Measurements from ENCODE around the gene VPS51.
A peak's percentile ranks its signal among the peaks of the same experiment; 100 is the strongest.

The VPS51 gene

GRCh38 chr11:65059523-65059922 lies 36.5 kb upstream of the VPS51 start:
- TF ChIP-seq ZNF384 (IDR thresholded peaks at IDR 0.05), result no peak
- no peak for TF ChIP-seq FOXK2 (IDR thresholded peaks at IDR 0.05)
- ChIA-PET CTCF (no interaction called here), POLR2A (interaction anchor here (2.0 kb wide), 1 partner anchor 18 kb away, joined by 10 read pairs; the partner anchor contains the start of gene SAC3D1)
- no peak for DNase-seq (ENCODE audit: extremely low spot score)

GRCh38 chr11:65059959-65060824 lies 35.8 kb upstream of the VPS51 start:
- POLR2A ChIA-PET, result no interaction called here
- DNase-seq (ENCODE audit: extremely low spot score), result no peak
- CTCF ChIA-PET, result no interaction called here
- TF ChIP-seq FOXA1 (IDR thresholded peaks at IDR 0.05), result no peak
- TF ChIP-seq HDGF (IDR thresholded peaks at IDR 0.05; ENCODE audit: borderline replicate concordance), result no peak
- no peak for TF ChIP-seq LEF1 (IDR thresholded peaks at IDR 0.05; ENCODE audit: borderline replicate concordance)
- TF ChIP-seq PKNOX1 (IDR thresholded peaks at IDR 0.05), result no peak
- TF ChIP-seq FOXK2 (IDR thresholded peaks at IDR 0.05), result no peak
- no peak for TF ChIP-seq SP1 (IDR thresholded peaks at IDR 0.05)
- TF ChIP-seq TARDBP (IDR thresholded peaks at IDR 0.05), result no peak
- TF ChIP-seq L3MBTL2 (conservative IDR thresholded peaks at IDR 0.05), result no peak
- no peak for TF ChIP-seq BHLHE40 (IDR thresholded peaks at IDR 0.05; ENCODE audit: borderline replicate concordance)

GRCh38 chr11:65060913-65061408 lies 35.1 kb upstream of the VPS51 start:
- POLR2A ChIA-PET, result no interaction called here
- peak; percentile 38 for DNase-seq (ENCODE audit: extremely low spot score)
- TF ChIP-seq NFRKB (IDR thresholded peaks at IDR 0.05) (no peak), ELF4 (IDR thresholded peaks at IDR 0.05) (no peak)
- CTCF ChIA-PET, result no interaction called here

- DNase-seq (ENCODE audit: extremely low spot score), result no peak
- TF ChIP-seq HDGF (IDR thresholded peaks at IDR 0.05; ENCODE audit: borderline replicate concordance), result no peak
- no peak for TF ChIP-seq ELF4 (IDR thresholded peaks at IDR 0.05)
- TF ChIP-seq BHLHE40 (IDR thresholded peaks at IDR 0.05; ENCODE audit: borderline replicate concordance), result no peak
- no peak for TF ChIP-seq FOXA1 (IDR thresholded peaks at IDR 0.05)
- POLR2A ChIA-PET, result interaction anchor here (1.3 kb wide), 2 partner anchors 12 to 33 kb away, joined by 5 read pairs; partner anchors contain the start of gene VPS51
- CTCF ChIA-PET, result interaction anchor here (1.3 kb wide), 1 partner anchor 50 kb away, joined by 3 read pairs; no protein-coding TSS in a partner anchor
Measured at GRCh38 chr11:65063532-65063931, 32.5 kb upstream of the VPS51 start.

GRCh38 chr11:65064847-65065240 lies 31.2 kb upstream of the VPS51 start:
- no peak for DNase-seq (ENCODE audit: extremely low spot score)
- CTCF ChIA-PET, result no interaction called here
- TF ChIP-seq FOXM1 (IDR thresholded peaks at IDR 0.05; ENCODE audit: borderline replicate concordance), result no peak
- no peak for TF ChIP-seq SP1 (IDR thresholded peaks at IDR 0.05)
- no peak for TF ChIP-seq ARNT (IDR thresholded peaks at IDR 0.05)
- no peak for TF ChIP-seq FOXA1 (IDR thresholded peaks at IDR 0.05)
- TF ChIP-seq CTBP1 (IDR thresholded peaks at IDR 0.05; ENCODE audit: borderline replicate concordance), result no peak
- no peak for TF ChIP-seq NFRKB (IDR thresholded peaks at IDR 0.05)
- no peak for TF ChIP-seq PKNOX1 (IDR thresholded peaks at IDR 0.05)
- no peak for TF ChIP-seq TARDBP (IDR thresholded peaks at IDR 0.05)
- no peak for TF ChIP-seq ELF4 (IDR thresholded peaks at IDR 0.05)
- no peak for TF ChIP-seq SUZ12 (IDR thresholded peaks at IDR 0.05)
- TF ChIP-seq FOXK2 (IDR thresholded peaks at IDR 0.05), result no peak
- no peak for TF ChIP-seq L3MBTL2 (conservative IDR thresholded peaks at IDR 0.05)
- no peak for TF ChIP-seq HDGF (IDR thresholded peaks at IDR 0.05; ENCODE audit: borderline replicate concordance)
- TF ChIP-seq ZNF384 (IDR thresholded peaks at IDR 0.05), result no peak
- no peak for TF ChIP-seq BHLHE40 (IDR thresholded peaks at IDR 0.05; ENCODE audit: borderline replicate concordance)
- no peak for TF ChIP-seq LEF1 (IDR thresholded peaks at IDR 0.05; ENCODE audit: borderline replicate concordance)
- POLR2A ChIA-PET, result no interaction called here

GRCh38 chr11:65065851-65066250 lies 30.2 kb upstream of the VPS51 start:
- TF ChIP-seq BHLHE40 (IDR thresholded peaks at IDR 0.05; ENCODE audit: borderline replicate concordance) (no peak), PKNOX1 (IDR thresholded peaks at IDR 0.05) (no peak), ZNF384 (IDR thresholded peaks at IDR 0.05) (no peak), NFRKB (IDR thresholded peaks at IDR 0.05) (no peak), SP1 (IDR thresholded peaks at IDR 0.05) (no peak), FOXA1 (IDR thresholded peaks at IDR 0.05) (no peak), L3MBTL2 (conservative IDR thresholded peaks at IDR 0.05) (no peak), CTBP1 (IDR thresholded peaks at IDR 0.05; ENCODE audit: borderline replicate concordance) (no peak), SUZ12 (IDR thresholded peaks at IDR 0.05) (no peak), ELF4 (IDR thresholded peaks at IDR 0.05) (no peak), FOXM1 (IDR thresholded peaks at IDR 0.05; ENCODE audit: borderline replicate concordance) (no peak), TARDBP (IDR thresholded peaks at IDR 0.05) (no peak), FOXK2 (IDR thresholded peaks at IDR 0.05) (no peak)
- POLR2A ChIA-PET, result interaction anchor here (0.5 kb wide), 1 partner anchor 193 kb away, joined by 3 read pairs; no protein-coding TSS in a partner anchor
- no peak for DNase-seq (ENCODE audit: extremely low spot score)
- CTCF ChIA-PET, result no interaction called here

Measured in HEK293T (cell line).